HG03469 (cell line): ENCODE measurements around the gene PNKP.

Experiments
- ATAC-seq: cut with Tn5 transposase; IDR thresholded peaks from one replicate; pipeline ENCODE4 v1.9.1; 2021; ENCODE audit warnings: mild to moderate bottlenecking, moderate library complexity, moderate number of reproducible peaks; ENCODE audit not compliant: unreplicated experiment

Gene PNKP

DNA sequence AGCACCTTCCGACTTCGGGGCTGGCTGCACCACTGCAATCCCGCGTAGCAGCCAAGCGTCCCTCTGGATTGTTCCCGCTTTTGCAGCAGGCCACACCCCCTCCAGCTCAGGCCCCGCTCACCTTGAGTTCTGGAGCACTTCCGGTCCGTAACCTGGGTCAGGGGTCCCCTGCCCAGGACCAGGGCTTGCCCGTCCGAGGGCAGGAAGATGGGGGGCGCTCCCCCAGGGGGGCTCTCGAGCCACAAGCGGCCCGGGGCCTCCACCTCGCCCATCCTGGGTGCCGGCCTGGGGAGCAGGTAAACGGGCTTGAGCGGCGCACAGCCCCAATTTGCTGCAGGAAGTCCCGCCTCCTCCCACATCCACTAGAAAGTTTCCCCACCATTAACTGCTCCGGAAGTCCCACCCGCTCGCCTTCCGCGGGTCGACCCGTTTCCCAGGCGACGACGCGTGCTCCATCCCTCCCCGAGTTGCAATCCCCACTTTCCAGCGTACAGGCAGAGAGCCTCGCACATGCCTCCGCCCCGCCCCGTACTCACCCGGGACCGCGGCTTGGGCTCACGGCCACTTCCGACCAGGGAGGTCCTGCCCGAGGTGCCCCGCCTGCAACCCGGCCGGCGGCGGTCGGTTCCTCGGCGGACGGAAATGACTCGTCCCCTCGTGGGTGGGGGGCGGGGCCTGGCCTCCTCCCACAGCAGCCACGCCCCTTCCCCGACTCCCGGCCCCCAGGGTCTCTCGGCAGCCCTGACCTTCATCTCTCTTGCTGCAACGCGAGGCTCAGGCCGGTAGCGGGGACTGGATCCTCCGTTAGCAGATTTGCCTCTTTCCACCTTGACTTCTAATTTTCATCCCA is at the start of gene PNKP:
Gene PNKP (minus strand): TSS at position 644 of the 850 bp plus-strand sequence. CDS start 372 bp downstream, at position 272.
- no peak for ATAC-seq

GRCh38 chr19:49915271-49915670 is 47.9 kb upstream of the PNKP start:
- ATAC-seq = no peak

DNA sequence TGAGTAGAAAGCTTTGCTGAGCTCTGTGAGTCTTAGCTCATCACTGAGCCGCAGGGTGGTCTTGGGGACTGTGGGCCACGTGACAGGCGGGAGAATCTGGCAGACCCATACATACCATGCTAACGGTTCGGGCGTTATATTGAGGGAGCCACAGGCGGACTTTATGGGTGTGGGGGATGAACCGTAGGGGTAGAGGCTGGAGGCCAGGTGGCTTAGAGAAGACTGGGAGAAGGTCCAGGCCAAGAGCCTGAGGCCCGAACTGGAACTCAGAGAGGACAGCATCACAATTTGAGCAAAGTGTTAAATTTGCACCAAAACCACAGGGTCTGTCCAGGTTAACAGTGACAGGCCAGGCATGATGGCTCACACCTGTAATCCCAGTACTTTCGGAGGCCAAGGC is 46.3 kb upstream of the PNKP start:
- no peak for ATAC-seq

GRCh38 chr19:49912965-49913685 is 45.7 kb upstream of the PNKP start:
- ATAC-seq = no peak

DNA sequence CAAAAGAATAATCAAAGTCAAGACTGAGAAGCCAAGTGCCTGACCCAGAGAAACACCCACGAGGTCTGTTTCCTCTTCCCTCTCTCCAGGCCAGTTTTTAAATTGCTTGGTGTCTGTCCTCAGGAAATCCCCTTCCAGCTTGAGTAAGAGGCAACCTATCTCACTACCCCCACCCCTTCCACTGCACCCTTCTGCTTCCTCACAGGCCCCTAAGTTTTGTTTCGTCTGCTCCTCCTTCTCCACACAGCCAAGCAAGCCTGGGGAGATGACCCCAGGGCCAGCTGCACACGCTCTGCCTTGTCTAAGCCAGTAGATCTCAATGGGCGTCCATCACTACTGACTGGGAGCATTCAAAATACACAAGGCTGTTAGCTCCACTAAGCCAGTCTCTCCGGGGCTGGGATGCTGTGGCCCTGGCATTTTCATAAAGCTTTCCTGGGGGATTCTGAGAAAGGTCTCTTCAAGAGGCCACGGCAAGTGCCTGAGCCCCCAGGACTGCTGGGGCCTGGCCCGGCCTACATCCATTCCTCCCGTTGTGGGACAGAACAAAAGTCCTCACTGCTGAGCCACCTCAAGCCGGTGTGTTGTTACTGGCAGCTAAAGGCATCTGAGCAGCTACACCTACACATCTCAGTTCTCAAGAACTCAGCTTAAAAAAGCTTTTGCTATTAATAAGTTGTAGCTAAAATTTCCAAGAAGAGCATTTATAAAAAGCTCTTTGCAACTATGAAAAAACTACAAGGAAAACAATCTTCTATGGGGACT is 44.2 kb upstream of the PNKP start:
- ATAC-seq = no peak

- no peak for ATAC-seq
Measured at GRCh38 chr19:49910179-49910578, 42.8 kb upstream of the PNKP start.

DNA sequence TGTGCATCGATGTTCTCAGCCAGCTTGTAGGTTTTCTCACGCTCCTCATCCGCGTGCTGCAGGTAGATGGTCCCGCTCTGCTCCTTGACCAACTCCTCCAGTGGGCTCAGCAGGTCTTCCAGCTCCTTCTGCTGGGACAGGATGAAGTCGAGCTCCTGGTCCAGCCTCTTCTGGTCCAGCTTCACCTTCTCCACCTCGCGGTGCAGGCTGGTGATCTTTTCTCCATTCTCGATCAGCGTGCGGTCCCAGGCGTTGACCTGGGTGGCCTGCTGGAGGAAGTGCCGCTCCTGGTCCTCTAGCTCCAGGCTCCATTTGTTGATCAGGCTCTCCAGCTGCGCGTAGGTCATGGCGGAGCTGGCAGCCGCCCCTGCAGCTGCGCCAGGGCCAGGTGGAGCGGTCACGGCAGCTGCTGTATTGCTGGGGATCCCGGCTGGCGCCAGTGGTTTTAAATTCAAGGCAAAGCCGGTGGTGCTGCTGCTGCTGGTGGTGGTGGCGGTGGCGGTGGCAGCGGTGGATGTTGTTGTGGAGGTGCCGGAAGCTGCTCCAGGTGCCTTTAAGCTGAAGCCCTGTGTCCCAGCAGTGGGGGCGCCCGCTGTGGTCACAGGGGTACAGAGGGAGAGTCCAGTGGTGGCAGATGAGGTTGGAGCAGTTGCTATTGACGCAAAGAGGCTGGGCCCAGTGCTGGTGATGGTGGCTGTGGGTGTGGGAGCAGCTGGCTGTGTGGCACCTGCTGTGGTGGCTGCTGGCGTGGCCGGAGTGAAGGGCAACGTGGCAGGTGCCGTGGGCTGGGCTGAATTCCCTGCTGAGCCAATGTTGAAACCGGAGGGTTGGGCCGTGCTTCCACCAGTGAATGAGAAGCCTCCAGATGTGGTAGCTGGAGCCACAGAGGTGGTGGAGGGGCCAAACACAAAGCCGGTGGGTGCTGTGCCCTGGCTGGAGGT is 41.4 kb upstream of the PNKP start:
- ATAC-seq = no peak

- ATAC-seq = peak; percentile 21
Measured at GRCh38 chr19:49907745-49908446, 40.5 kb upstream of the PNKP start.

DNA sequence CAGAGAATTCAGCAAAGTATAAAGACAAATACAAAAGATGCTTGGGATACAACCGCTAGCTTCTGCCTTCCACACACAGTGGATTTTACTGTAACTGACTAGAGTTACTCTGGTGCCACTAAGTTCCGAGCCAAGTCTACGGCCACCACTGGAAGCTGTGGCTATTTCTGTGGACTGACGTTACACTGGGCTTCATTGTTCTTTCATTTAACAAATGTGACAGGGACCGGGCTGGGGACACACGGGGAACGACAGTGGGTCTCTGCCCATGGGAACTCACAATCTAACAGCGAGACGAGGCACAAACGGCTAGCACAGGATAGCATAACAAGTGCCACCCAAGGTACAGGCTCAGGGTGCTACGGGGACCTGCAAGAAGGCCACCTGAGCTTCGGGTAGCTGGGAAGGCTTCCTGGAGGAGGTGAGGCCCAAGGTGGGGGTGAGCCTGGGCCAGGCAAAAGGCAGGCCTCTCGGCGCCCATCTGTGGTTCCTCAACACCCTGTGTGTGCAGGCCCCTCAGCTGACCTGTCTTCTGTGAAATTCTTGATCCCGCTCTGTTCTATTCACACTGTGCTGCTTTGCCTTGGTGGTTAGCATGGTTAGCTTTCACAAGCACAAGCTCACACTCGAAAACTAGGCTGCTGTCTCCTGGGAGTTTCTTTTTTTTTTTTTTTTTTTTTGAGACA is 39.6 kb upstream of the PNKP start:
- ATAC-seq = no peak

DNA sequence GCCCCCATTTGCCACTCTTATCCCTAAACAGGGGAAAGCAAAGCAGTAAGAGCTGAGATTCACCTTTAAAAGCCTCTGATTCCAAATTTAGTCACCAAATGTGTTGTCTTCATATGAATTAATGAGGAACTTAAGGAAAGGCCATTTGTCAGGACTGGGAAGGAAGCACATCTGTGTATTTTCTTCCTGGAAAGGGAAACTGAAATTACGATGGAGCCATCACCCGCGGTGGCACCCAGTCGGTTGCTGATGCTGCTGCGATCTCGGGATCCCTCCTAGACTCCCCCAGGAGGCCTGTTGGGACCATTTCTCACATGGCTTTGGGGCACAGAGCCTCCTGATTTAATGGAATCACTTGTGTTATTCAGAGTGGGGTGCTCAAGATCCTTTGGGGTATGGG is 36.8 kb upstream of the PNKP start:
- no peak for ATAC-seq

GRCh38 chr19:49896863-49897621 is 29.7 kb upstream of the PNKP start, which contains the start of gene IL4I1:
Gene IL4I1 (minus strand): TSS chr19:49896887. CDS start chr19:49896160, 727 bp downstream.
- ATAC-seq = peak; percentile 34

DNA sequence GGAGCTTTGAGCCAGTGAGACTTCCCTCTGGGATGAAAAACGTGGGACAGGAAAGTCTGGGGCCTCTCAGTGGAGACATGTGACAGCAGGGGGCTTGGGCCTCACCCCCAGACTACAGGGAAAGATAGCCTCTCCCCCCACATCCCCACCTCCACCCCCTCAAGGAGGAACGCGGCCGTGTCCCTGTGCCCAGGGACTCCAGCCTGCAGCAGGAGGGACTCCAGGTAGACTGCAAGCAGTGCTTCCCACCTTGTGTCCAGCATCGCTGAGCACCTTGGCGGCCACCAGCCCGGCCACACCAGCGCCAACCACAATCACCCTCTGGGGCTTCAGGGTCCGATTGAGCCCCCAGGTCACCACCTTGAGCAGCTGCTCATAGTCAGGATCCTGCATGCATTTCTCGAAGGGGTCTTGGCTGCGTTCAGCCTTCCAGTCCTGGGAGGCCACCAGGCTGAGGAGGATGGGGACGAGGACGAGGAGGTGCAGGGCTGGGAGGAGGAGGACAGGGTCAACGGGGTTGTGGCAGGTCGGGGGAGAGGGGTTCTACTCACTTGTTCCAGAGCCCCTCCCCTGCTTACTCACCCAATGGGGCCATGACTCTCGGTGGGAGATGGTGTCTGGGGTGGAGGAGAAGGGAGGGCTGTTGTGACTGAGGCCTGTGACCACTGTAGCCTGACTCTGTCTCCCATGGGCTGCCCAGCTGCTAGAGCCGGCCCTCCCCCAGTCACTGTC is 28.4 kb upstream of the PNKP start:
- no peak for ATAC-seq

DNA sequence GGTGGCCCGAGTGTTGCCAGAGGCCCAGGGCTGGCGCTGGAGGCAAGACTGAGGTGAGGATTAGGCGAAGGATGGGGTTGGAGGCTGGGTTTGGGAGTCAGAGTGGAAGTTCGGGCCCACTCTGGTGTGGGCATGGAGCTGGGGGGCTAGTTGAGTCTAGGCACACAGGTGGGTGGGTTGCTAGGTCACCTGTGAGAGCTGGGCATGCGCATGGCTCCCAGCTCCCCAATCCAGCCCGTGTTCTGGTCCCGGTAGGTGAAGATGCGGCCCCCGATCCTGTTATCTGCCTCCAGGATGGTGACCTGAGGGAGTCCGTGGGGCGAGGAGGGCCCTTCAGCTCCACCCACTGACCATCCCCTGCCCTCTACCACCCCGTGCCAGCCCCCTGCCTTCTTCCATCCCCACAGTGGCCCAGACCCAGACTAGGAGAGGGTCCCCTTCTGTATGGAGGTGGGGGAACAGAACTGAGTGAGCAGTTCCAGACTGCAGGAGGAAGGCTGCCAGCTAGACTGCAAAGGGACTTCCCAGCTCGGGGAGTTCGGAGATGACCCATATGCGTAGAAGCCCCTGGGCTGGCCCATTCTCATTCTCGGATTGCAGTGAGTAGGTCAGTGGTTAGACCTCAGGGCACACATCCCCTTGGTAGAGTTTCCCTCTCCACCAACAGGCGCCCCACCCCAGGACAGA is 27.6 kb upstream of the PNKP start:
- ATAC-seq = no peak

DNA sequence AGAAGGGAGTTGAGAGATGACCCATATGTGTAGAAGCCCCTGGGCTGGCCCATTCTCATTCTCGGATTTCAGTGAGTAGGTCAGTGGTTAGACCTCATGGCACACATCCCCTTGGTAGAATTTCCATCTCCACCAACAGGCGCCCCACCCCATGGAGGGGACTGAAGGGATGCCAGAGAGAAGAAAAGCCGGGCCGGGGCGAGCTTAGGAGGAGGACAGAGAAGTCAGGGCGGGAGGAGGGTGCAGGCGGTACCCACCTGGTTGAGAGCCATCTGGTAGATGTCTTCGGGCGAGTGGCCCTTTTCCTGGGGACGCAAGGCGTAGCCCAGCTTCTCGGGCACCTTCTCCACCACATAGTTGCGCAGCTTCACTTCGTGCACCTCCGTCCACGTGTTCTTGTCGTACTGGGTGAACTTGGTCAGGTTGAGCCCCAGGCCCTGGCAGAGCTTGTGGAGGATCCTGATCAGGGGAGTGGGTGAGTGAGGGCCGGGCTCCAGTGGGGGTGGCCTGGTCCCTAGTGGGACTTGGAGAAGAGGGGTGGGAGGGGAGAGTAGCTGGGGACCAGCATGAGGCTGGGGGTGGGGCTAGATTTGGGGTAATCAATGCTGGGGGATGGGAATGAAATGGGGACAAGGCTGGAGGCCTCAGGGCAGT is 26.8 kb upstream of the PNKP start:
- no peak for ATAC-seq

DNA sequence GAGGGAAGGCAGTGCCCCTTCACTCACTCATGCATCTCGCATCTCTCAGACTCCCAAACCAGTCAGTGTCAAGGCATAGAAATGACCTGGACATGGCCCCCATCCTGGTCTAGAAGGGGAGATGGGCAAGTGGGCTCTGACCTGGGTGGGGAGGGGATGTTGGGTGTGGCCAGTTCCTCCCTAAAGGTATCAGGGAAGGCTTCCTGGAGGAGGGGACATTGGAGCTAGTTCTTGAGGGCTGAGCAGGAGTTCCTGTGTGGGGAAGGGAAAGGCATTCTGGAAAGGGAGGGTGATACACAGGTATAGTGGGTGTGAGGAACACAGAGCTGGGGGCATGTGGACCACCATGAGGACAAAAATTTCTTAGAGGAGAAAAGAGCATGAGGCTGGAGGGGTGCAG is 25.3 kb upstream of the PNKP start:
- no peak for ATAC-seq

DNA sequence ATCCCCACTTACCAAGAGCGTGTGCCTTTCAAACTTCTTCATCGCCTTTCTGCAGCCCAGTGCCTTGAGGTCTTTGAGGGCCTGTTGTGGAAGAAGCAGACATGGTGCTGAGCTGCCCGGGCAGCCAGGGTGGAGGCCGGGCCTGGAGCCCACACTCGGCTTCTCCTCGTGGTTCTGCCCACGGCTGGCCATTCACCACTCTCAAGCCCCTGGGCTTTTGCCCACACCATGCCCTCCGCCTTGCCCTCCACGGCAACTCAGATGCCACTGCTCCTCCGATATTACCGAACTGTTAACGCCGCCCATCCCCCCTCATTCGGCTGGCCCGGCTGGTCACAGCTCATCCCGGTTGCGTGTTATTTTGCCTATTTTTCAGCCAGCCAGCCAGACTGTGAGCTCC is 24.0 kb upstream of the PNKP start:
- ATAC-seq = no peak
